ENCODE data around the gene PPIE. TPM values are rescaled to one million over a fixed set of nuclear protein-coding genes. Genes with fewer than 3 reads are reported as not detected.

PPIE gene
- total and polyA plus RNA-seq, 2 of the 4 experiments (the other 2 are of a cell fraction): 40.9 to 68.1 TPM

- intact Hi-C loops (cut with micrococcal nuclease): no loop called here
- DNase-seq: no peak
These were observed 17.0 kb upstream of the PPIE start for GRCh38 chr1:39721664-39722063.

More at GRCh38 chr1:39721664-39722063, 17.0 kb upstream of the PPIE start:
- Histone ChIP-seq H2AFZ (replicated peaks; ENCODE audit: low read length, poor library complexity) (no peak overlapping the region), H3K4me2 (ENCODE audit: low read depth, low read length) (no peak overlapping the region), H3K9me3 (ENCODE audit: control insufficient read depth, insufficient read depth, low read length) (no peaks in the 10 kb centered on the region), H2AK9ac (replicated peaks; ENCODE audit: low read depth, low read length, poor library complexity) (no peak overlapping the region), H4K8ac (ENCODE audit: low read depth in 2 of 2, low read length in 2 of 2) (no peak overlapping the region), H2BK15ac (ENCODE audit: low read depth, low read length) (no peak overlapping the region), H2BK120ac (ENCODE audit: low read depth, low read length) (no peak overlapping the region), H3K23ac (ENCODE audit: low read depth, low read length) (no peak overlapping the region), H3K27ac (ENCODE audit: insufficient read depth, low read length) (no peak overlapping the region), H4K20me1 (ENCODE audit: insufficient read depth, low read length) (no peaks in the 10 kb centered on the region), H3K14ac (replicated peaks; ENCODE audit: low read depth, low read length) (no peak overlapping the region), H3K9ac (ENCODE audit: low read depth, low read length) (no peak overlapping the region), H4K91ac (ENCODE audit: insufficient read depth, low read depth, low read length) (no peak overlapping the region), H2AK5ac (ENCODE audit: low read depth, low read length) (no peak overlapping the region), H3K27me3 (ENCODE audit: control insufficient read depth, insufficient read depth, low read length) (peaks cover 43% of the 10 kb centered on the region), H3K4me1 (ENCODE audit: control insufficient read depth, insufficient read depth, low read length) (no peaks in the 10 kb centered on the region), H3K4ac (ENCODE audit: low read depth, low read length) (no peak overlapping the region), H4K5ac (ENCODE audit: low read depth, low read length) (no peak overlapping the region), H3K79me1 (ENCODE audit: low read depth in 1 of 2, low read length in 2 of 2) (no peaks in the 10 kb centered on the region), H3K56ac (ENCODE audit: extremely low read depth, insufficient read depth, low read length) (no peak overlapping the region), H3K36me3 (ENCODE audit: control insufficient read depth, insufficient read depth, low read length) (no peaks in the 10 kb centered on the region), H3K9me1 (ENCODE audit: insufficient read depth, low read length) (no peaks in the 10 kb centered on the region), H3K18ac (ENCODE audit: low read depth, low read length) (no peak overlapping the region), H2BK5ac (ENCODE audit: low read depth, low read length, poor library complexity, severe bottlenecking) (no peak overlapping the region), H2BK20ac (ENCODE audit: low read depth, low read length) (no peak overlapping the region), H3K4me3 (ENCODE audit: insufficient read depth, low read depth, low read length) (no peak overlapping the region)
- ATAC-seq (ENCODE audit: low read depth): no peak
- dilution Hi-C loops (cut with HindIII; ENCODE audit: low sequenced_read_pairs, unreplicated experiment): no loop called here
- TF ChIP-seq ELK1 (IDR thresholded peaks at IDR 0.05; ENCODE audit: borderline replicate concordance, low read depth, low read length) (no peak), POLR2A (IDR thresholded peaks at IDR 0.05; ENCODE audit: low read depth, low read length) (no peak), RAD21 (IDR thresholded peaks at IDR 0.05; ENCODE audit: low read length) (no peak), MAFK (IDR thresholded peaks at IDR 0.05; ENCODE audit: low read depth, low read length) (no peak), FOS (IDR thresholded peaks at IDR 0.05; ENCODE audit: low read depth, low read length) (no peak), CHD1 (IDR thresholded peaks at IDR 0.05; ENCODE audit: low read depth, low read length) (no peak), MXI1 (IDR thresholded peaks at IDR 0.05; ENCODE audit: borderline replicate concordance, low read depth, low read length) (no peak), RFX5 (IDR thresholded peaks at IDR 0.05; ENCODE audit: low read depth, low read length) (no peak), MAZ (IDR thresholded peaks at IDR 0.05; ENCODE audit: borderline replicate concordance, low read depth, low read length) (no peak), BHLHE40 (IDR thresholded peaks at IDR 0.05; ENCODE audit: low read depth, low read length) (no peak), CEBPB (IDR thresholded peaks at IDR 0.05; ENCODE audit: low read depth, low read length) (no peak), NFE2L2 (IDR thresholded peaks at IDR 0.05; ENCODE audit: low read depth, low read length) (no peak), RCOR1 (IDR thresholded peaks at IDR 0.05; ENCODE audit: insufficient replicate concordance, low read length) (no peak), SMC3 (IDR thresholded peaks at IDR 0.05; ENCODE audit: low read depth, low read length) (no peak)
- TF ChIP-seq, protein P1, sequence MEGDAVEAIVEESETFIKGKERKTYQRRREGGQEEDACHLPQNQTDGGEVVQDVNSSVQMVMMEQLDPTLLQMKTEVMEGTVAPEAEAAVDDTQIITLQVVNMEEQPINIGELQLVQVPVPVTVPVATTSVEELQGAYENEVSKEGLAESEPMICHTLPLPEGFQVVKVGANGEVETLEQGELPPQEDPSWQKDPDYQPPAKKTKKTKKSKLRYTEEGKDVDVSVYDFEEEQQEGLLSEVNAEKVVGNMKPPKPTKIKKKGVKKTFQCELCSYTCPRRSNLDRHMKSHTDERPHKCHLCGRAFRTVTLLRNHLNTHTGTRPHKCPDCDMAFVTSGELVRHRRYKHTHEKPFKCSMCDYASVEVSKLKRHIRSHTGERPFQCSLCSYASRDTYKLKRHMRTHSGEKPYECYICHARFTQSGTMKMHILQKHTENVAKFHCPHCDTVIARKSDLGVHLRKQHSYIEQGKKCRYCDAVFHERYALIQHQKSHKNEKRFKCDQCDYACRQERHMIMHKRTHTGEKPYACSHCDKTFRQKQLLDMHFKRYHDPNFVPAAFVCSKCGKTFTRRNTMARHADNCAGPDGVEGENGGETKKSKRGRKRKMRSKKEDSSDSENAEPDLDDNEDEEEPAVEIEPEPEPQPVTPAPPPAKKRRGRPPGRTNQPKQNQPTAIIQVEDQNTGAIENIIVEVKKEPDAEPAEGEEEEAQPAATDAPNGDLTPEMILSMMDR (conservative IDR thresholded peaks at IDR 0.05; ENCODE audit: low read depth, low read length): no peak
- TF ChIP-seq, protein P2, sequence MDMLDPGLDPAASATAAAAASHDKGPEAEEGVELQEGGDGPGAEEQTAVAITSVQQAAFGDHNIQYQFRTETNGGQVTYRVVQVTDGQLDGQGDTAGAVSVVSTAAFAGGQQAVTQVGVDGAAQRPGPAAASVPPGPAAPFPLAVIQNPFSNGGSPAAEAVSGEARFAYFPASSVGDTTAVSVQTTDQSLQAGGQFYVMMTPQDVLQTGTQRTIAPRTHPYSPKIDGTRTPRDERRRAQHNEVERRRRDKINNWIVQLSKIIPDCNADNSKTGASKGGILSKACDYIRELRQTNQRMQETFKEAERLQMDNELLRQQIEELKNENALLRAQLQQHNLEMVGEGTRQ (IDR thresholded peaks at IDR 0.05; ENCODE audit: low read depth, low read length): no peak
- ChIA-PET POLR2A (ENCODE audit: unreplicated experiment) (no interaction called here), CTCF (interaction anchor here (1.3 kb wide), 1 partner anchor 13 kb away, joined by 3 read pairs; no protein-coding TSS in a partner anchor)
- BruUV-seq (replicated peaks): no TSS peak
- in situ Hi-C loops (cut with MboI; ENCODE audit: low sequenced_read_pairs): no loop called here

Data from IMR-90 (cell line).